Stimulated activated CD8-positive, alpha-beta memory T cell treated with anti-CD3 and anti-CD28 coated beads, Interleukin-12 subunit alpha, Interleukin-12 subunit beta, amount 100 ng/mL, for 4 hours (primary cell): ENCODE data around the gene FGFRL1.
"Not testable (repeated sequence)": the region's sequence is repeated elsewhere in the genome, so short reads cannot be mapped to it uniquely, and the experiment has no call there.

Experiments
- DNase-seq: peaks from one replicate; pipeline ENCODE4 v3.0.0-alpha.2; 2020; ENCODE audit warnings: low read depth

Gene FGFRL1

DNA sequence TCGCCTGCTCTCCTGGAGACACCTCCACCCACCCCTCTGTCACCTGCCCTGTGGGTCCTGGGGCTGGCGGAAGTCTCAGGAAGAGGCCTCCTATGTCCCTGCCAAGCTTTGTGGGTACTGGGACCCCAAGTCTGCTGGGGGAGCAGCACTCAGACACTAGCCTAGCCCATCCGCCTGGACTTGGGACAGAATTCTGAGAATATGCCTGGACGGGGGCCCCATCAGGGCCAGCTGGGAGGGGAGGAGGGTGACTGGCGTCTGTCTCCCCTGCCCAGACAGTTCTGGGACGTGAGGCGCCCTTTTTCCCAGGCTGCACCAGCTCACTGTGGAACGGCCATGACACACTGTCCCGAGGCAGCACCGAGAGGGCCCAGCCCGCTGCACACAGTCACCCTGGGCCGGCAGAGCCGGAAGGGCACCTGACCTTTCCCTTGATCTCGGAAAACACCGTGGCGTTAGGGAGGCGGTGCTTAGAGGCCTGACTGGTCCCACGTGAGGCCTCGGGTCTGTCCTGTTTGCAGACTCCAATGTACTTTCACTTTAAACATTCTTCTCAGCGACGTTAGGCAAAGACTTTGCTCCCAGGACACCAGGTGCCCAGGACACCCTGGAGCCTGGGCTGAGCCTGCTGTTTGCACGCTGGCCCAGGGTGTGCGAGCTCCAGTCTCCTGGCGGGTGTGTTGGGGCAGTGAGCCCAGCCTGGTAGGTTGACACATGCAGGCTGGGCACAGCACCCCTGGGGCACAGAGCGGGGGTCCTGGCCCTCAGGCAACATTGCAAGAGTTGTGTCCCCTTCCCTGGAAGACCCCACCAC lies 18.9 kb upstream of the FGFRL1 start:
- no peak for DNase-seq

DNA sequence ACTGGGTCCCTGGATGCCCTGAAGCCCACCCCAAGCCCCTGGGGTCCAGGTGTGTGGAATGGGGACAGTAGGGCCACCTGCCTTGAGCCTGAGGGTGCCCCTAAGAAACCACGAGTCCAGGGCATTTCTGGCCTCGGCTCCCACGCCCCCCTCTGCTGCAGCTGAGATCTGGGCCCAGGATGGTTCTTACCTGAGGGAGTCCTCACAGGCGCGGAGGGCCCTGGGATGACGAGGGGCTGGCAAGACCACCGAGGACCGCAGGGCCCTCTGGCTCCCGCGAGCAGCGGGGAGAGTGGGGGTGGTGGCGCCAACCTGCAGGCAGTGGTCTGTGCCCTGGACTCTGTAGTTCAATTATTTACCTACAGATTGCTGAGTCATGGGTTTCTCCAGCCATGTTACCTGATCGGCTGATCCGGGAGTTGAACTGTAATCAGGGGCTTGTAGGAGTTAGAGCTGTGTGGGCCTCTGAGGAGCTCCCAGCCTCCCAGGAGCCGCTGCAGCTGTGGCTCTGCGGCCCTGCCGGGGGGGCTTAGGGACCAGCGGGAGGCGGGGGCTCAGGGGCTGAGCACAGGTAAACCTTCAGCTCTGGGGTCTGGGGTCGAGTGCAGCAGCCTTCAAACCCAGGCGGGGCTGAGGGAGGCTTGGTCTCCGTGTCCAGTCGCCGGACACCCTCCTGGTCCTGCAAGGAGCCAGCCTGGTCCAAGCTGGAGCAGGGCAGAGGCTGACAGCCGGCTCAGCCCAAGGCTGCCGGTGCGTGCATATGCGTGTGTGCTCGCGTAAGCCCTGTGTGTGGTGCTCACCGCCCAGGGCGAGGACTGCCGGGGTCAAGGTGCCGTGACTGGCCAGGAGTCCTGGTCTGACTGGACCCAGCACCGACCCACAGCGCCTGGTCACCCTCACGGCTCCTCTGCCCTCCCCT lies 18.1 kb upstream of the FGFRL1 start, which contains the start of gene SLC26A1:
Gene SLC26A1, minus strand, starts transcription at position 294 of the 919 bp plus-strand sequence. CDS start 1,701 bp downstream, outside the sequence.
- no peak for DNase-seq

DNA sequence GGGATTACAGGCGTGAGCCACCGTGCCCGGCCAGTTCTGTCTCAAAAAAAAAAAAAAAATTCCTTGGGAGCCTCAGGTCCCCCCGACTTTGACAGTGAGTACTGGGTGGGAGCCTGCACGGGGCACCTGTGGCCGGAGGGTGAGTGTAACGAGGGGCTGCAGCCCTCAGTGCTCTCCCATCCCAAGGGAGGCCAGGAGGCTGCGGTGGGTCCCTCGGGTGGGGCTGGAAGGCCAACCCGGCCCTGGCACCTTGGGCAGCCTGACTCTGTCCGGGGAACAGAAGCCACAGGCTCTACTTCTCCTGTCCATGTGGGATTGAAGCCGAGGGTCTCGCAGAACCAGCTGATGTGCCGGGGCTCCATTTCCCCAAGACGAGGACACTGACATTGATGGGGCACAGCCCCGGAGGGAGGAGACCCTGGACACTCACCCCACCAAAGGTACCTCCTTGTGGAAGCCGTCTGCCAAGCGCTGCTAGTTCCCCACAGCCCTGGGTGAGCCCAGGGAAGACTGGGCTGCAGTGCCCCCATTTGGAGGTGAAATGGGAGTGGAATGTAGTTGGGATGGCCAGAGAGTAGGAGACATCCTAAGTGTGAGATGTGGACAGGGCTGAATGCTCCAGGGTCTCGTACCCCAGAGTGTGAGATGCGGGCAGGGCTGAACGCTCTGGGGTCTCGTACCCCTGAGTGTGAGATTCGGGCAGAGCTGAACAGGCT lies 16.0 kb upstream of the FGFRL1 start:
- no peak for DNase-seq

DNA sequence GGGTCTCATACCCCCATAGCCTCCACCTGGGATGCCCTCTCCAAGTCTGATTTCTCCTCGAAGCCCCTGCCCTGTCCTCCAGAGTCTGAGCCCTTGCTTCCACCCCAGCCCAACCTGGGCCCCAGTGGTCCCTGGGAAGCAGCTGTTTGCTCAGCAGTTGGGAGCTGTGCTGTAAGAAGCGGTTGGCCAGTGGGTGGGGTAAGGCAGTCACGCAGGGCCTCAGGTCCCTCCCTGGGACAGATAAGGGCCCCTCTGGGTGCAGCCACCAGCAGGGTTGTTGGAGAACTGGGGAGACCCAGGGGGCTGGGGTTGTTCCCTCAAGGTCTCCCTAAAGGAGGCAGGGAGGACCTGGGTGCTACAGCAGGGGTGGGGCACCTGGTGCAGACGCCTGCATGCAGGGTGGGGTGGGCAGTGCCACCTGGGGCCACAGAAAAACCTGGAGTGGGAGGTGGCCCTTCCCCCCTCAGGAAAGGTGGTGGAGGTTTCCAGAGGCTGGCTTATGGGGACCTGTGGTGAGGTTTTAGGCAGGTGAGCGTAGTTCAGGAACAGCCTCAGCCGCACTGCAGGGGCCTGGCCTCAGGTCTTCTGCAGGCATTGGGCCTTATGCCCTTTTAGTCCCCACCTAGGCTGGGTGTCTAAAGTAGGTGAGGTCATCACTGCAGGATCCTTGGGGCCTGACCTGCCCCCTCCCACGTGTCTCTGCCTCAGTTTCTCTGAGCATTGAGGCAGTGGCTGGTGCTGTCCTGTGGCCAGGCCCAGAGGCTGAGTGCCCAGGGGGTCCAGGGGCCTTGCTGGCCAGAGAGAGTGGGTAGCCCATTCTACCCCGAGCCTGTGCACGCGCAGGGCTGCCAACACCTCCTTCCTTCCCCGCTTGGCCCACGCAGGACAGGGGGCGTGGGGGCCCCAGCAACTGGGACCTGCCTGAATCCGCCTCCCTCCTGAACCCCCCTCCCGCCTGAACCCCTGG lies 15.1 kb upstream of the FGFRL1 start:
- DNase-seq = no peak

DNA sequence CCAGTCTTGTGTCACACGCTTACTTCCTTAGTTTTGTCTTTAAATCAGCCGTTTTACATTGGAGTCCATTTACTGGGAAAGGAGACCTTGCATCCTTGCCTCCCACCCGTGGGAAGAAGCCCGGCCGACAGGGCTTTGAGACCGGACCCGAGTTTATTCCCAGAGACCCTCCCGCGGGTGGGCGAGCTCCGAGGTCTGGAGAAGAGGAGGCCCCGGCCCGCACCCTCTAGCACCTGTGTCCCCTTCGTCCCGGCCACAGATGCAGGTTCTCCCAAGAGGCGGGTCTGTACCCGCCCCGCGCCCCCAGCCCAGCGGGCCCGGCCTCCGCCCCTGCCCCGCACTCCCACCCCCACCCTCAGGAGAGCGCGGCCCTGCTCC lies 14.4 kb upstream of the FGFRL1 start:
- no peak for DNase-seq

DNA sequence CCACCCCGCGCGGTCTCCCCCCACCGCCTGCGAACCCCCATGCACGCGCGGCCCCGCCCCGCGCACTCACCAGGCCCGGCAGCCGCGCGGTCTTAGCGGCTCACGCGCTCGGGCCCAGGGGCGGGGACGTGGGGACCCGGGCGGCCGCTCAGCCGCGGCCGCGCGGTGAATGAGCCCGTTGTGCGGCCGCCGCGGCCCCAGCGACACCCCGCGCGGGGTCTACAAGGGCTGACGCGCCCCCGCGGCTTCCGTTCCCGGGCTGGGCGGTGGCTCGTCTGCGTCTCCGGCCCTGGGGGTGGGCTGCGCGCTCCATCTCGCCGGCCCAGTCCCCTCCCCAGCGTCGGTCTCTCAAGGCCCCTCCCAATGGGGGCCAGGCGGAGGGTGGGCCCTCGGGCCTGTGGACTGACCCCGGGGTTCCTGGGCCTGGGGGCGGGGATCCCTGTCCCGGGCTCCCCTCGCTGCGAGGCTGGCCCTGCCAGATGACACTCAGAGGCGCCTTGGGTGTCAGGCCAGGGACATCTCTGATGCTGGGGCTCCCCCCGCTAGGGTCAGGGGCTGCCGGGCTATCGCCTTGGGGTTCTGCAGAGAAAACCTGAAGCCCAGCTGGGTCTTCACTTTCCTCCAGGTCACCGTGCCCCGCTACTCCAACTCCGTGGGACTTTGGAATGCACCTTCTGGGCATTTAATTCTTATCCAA lies 13.9 kb upstream of the FGFRL1 start:
- no peak for DNase-seq

DNA sequence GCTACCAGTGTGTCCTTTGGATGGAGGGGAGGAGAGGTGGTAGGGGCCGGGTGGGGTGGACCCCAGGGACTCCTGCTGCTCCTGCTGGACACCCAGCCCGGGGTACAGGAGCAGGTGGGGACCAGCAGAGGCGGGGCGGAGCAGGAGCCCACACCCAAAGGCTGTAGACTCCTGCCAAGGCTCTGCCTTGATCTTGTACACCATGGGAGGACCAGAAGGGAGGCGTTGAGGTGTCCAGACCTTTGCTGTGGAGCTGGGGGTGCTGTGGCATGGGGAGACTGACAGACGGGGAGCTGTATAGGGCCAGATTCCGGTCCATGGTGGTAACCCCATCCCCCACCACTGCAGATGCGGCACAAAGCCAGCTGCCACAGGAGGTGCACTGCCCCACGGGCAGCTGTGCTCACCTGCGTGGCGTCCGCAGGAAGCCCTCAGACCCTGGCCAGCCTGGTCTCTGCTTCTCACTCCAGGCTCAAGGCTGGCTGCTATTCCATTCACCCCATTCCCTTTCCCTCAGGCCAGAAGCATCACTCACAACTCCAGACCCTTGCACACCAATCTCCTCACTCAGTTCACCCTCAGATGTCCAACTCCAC lies 13.2 kb upstream of the FGFRL1 start:
- DNase-seq = no peak

DNA sequence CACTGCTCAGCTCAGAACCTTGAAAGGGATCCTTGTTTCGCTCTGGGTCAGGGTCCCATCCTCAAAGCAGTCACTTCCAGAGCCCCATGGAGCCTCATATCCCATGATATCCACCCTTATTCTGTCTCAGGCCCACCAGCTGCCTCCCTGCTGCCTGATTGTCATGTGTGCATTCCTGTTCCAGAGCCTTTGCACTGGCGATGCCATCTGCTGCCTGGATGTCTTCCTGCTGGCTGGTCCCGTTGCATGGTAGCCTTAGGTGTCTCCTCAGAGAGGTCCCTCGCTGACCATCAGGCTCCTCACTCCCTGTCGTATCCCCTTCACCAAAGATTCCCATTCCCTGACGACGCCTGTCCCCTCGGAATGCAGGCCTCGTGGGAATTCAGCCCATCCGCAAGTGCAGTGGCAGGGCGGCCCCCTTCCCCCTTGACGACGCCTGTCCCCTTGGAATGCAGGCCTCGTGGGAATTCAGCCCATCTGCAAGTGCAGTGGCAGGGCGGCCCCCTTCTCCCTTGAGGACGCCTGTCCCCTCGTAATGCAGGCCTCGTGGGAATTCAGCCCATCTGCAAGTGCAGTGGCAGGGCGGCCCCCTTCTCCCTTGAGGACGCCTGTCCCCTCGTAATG lies 12.1 kb upstream of the FGFRL1 start:
- not testable (repeated sequence) for DNase-seq

DNA sequence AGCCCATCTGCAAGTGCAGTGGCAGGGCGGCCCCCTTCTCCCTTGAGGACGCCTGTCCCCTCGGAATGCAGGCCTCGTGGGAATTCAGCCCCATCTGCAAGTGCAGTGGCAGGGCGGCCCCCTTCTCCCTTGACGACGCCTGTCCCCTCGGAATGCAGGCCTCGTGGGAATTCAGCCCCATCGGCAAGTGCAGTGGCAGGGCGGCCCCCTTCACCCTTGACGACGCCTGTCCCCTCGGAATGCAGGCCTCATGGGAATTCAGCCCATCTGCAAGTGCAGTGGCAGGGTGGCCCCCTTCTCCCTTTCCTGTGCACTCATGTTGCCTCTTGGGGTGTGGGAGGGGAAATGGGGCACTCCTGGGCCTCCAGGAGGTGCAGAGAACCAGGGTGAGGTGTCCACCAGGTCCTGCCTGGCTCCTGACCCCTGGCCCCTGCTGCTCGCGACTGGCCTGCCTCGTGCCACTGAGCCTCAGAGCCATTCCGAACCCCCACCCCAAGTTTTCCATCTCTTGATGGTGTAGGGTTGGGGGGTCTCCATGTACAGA lies 11.5 kb upstream of the FGFRL1 start:
- no peak for DNase-seq

DNA sequence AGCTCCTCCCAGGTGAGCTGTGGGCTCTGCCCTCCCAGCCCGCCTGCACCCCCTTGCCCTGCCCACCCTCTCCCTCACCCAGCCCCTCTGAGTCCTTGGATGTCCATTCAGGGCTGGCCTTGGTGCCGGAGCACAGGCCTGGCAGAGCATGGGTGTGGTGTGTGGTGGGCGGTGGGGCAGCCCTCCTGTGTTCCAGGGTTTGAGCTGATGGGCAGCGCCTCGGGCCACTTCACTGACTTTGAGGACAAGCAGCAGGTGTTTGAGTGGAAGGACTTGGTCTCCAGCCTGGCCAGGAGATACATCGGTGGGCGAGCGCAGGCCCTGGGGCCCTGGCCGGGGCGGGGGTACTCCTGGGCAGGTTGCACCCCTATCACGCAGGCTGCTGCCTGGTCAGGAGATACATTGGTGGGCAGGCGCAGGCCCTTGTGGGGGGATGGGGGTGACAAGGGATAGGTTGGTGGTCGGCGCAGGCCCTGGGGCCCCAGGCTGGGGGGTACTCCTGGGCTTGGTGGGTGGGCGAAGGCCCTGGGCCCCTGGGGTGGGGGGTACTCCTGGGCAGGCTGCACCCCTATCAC lies 10.7 kb upstream of the FGFRL1 start:
- no peak for DNase-seq

DNA sequence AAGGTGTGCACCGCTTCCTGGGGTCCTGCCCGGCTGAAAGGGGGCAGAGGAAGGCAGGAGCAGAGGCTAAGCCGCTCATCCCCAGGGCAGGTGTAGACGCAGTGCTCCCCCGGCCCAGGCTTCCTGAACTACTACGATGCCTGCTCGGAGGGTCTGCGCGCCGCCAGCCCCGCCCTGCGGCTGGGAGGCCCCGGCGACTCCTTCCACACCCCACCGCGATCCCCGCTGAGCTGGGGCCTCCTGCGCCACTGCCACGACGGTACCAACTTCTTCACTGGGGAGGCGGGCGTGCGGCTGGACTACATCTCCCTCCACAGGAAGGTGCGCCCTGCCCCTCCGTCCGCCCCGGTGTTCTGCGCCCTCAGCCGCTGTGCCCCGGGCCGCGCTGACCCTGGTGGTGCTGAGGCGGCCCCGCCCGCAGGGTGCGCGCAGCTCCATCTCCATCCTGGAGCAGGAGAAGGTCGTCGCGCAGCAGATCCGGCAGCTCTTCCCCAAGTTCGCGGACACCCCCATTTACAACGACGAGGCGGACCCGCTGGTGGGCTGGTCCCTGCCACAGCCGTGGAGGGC lies 9.8 kb upstream of the FGFRL1 start:
- DNase-seq = no peak

DNA sequence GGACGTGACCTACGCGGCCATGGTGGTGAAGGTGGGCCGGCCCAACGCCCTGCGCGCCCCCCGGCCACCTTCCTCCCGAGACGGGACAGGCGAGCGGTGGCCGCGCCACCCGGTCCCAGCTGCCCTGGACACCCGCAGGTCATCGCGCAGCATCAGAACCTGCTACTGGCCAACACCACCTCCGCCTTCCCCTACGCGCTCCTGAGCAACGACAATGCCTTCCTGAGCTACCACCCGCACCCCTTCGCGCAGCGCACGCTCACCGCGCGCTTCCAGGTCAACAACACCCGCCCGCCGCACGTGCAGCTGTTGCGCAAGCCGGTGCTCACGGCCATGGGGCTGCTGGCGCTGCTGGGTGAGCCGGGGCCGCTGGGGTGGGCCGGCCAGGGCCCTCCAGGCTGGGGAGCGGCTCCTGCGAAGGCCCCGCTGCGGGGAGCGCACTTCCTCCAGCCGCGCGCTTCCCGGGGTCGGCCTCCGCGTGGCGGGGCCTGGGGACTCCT lies 9.2 kb upstream of the FGFRL1 start:
- DNase-seq = no peak

DNA sequence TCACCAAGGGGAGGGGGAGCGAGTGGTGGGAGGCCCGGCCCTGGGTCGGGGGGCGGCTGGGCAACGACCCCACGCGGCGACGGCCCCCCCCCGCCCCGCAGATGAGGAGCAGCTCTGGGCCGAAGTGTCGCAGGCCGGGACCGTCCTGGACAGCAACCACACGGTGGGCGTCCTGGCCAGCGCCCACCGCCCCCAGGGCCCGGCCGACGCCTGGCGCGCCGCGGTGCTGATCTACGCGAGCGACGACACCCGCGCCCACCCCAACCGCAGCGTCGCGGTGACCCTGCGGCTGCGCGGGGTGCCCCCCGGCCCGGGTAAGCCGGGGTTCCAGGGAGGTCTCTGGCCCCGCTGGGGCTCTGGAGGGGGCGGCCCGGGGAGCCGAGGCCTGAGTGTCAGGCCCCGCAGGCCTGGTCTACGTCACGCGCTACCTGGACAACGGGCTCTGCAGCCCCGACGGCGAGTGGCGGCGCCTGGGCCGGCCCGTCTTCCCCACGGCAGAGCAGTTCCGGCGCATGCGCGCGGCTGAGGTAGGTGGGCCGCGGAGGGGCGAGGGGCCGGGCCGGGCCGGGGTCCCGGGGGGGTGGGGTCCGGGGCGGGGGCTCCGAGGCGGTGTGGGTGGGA lies 8.7 kb upstream of the FGFRL1 start:
- DNase-seq = no peak

DNA sequence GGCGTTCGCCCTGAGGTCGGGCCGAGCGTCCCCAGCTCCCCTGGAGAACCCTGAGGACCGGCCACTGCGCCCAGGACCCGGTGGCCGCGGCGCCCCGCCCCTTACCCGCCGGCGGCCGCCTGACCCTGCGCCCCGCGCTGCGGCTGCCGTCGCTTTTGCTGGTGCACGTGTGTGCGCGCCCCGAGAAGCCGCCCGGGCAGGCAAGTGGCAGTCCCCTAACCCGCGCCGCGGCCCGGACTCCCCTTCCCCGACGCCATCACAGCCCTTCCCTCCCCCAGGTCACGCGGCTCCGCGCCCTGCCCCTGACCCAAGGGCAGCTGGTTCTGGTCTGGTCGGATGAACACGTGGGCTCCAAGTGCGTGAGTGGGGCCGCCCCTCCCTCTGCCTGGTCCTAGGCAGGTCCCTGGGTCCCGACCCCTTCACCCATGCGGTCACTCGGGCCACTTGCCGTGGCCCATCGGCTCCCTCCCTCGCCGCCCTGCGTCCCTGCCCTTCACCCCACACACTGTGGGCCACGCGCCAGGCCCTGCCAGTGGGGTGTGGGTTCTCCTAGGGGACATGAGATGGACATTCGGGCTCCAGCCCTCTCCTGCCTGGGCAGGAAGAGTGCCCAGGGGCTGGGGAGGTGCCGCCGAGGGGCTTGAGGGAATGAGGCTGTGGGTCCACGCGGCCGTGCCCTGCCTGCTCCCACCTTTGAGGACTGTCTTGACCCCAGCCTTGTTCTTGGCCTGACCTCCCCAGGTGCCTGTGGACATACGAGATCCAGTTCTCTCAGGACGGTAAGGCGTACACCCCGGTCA lies 8.0 kb upstream of the FGFRL1 start:
- DNase-seq = no peak

DNA sequence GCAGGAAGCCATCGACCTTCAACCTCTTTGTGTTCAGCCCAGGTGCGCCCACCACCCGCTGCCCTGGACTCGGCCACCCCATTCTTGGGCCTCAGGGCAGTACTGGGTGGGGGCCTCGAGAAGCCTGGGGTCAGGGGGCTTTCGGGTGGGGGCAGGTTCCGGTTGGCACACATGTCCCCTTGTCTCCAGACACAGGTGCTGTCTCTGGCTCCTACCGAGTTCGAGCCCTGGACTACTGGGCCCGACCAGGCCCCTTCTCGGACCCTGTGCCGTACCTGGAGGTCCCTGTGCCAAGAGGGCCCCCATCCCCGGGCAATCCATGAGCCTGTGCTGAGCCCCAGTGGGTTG lies 7.4 kb upstream of the FGFRL1 start:
- DNase-seq = no peak

DNA sequence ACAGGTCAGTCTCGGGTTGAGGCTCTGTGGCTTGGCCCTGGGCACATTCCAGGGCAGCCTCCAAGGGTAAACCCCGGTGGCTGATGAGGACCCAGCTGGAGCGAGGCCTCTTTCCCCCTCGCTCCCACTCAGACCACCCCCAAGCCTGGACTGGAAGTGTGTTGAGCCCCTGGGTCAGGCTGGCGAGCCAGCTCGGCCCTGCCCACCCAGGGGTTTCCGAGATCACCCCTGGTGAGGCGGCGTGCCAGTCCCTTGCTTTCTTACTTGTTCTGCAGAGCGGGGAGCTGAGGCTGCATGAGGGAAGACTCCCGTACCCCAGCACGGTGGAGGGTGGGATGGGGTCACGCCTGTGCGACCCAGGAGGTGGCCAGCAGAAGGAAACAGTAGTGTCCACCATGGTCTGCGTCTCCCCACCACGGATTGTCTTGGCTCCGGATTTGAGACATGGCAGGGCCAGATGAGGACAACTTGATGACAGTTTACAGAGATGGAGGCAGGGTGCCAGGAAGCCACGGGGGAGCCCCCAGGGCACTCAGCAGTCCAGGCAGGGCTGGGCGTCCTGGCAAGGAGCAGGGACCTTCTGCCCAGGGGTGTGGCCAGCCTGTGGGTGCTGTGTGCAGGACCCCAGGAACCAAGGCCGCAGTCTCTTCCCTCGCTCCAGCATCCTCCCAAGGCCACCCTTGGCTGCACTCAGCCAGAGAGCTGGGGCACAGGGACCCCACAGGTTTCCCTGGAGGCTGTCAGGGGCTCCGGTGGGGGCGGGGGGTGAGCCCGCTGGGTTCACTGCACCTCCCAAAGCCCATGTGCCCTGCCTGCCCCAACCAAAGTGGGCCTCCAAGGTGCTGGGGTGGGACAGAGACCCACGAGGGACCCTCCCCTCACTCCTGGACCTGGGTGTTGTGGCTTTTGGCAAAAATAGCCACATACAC lies 6.6 kb upstream of the FGFRL1 start:
- DNase-seq = no peak
